HepG2 (cell line): ENCODE measurements around the gene PA2G4. TPM values are rescaled to one million over a fixed set of nuclear protein-coding genes. Genes with fewer than 3 reads are reported as not detected.

Experiments
- BRCA1 ChIP-seq: sonication (generic); formaldehyde crosslinking; IDR thresholded peaks from 2 replicates; pipeline ENCODE4 v1.4.0; 2020; ENCODE audit warnings: missing genetic modification reagents
- CHCHD3 ChIP-seq: sonication (generic); formaldehyde crosslinking; IDR thresholded peaks from 2 replicates; pipeline ENCODE4 v1.8.0; 2022; ENCODE audit warnings: mild to moderate bottlenecking, missing genetic modification reagents, moderate library complexity
- EED ChIP-seq: sonication (generic); formaldehyde crosslinking; IDR thresholded peaks from 2 replicates; pipeline ENCODE4 v1.5.0; 2020; ENCODE audit warnings: mild to moderate bottlenecking, missing genetic modification reagents
- GPN1 ChIP-seq: sonication (generic); formaldehyde crosslinking; IDR thresholded peaks from 2 replicates; pipeline ENCODE4 v1.5.1; 2020; ENCODE audit warnings: missing genetic modification reagents, borderline replicate concordance
- JUND ChIP-seq: sonication (generic); formaldehyde crosslinking; IDR thresholded peaks from 2 replicates; pipeline ENCODE4 v1.8.0; 2022; ENCODE audit warnings: mild to moderate bottlenecking, missing genetic modification reagents
- MBD4 ChIP-seq: IDR thresholded peaks from 2 replicates; pipeline ENCODE4 v1.6.1; 2012; ENCODE audit warnings: low read length, inconsistent platforms, borderline replicate concordance
- MTF2 ChIP-seq: sonication (generic); formaldehyde crosslinking; IDR thresholded peaks from 2 replicates; pipeline ENCODE4 v1.5.0; 2020; ENCODE audit warnings: missing genetic modification reagents, borderline replicate concordance
- NCOA5 ChIP-seq: sonication (generic); formaldehyde crosslinking; IDR thresholded peaks from 2 replicates; pipeline ENCODE4 v1.4.0; 2020; ENCODE audit warnings: missing genetic modification reagents
- SETDB1 ChIP-seq: sonication (generic); formaldehyde crosslinking; IDR thresholded peaks from 2 replicates; pipeline ENCODE4 v1.5.1; 2020; ENCODE audit warnings: missing genetic modification reagents, mild to moderate bottlenecking, borderline replicate concordance
- SIX4 ChIP-seq: sonication (generic); formaldehyde crosslinking; IDR thresholded peaks from 2 replicates; pipeline ENCODE4 v1.4.0; 2020; ENCODE audit warnings: missing genetic modification reagents
- SRSF9 ChIP-seq: fragments of 200-400 bp; formaldehyde crosslinking; IDR thresholded peaks from 2 replicates; pipeline ENCODE4 v1.6.1; 2018; ENCODE audit warnings: borderline replicate concordance, mild to moderate bottlenecking, low read depth, low read length; ENCODE audit not compliant: insufficient read depth, poor library complexity, severe bottlenecking
- TBL1XR1 ChIP-seq: fragments of 150-350 bp; IDR thresholded peaks from 2 replicates; pipeline ENCODE4 v1.6.1; 2014; ENCODE audit warnings: borderline replicate concordance, low read length; ENCODE audit not compliant: partially characterized antibody
- ZBTB7A ChIP-seq: sonication (generic); formaldehyde crosslinking; IDR thresholded peaks from 2 replicates; pipeline ENCODE4 v1.8.0; 2022; ENCODE audit warnings: mild to moderate bottlenecking, missing genetic modification reagents
- ZNF136 ChIP-seq: sonication (generic); formaldehyde crosslinking; IDR thresholded peaks from 2 replicates; pipeline ENCODE4 v1.8.1; 2022; ENCODE audit warnings: low read depth, mild to moderate bottlenecking, moderate library complexity, missing genetic modification reagents
- ZNF816 ChIP-seq: sonication (generic); formaldehyde crosslinking; IDR thresholded peaks from 2 replicates; pipeline ENCODE4 v1.8.0; 2022; ENCODE audit warnings: missing genetic modification reagents, mild to moderate bottlenecking, borderline replicate concordance
- ZSCAN21 ChIP-seq: sonication (generic); formaldehyde crosslinking; IDR thresholded peaks from 2 replicates; pipeline ENCODE4 v1.8.0; 2022; ENCODE audit warnings: mild to moderate bottlenecking, missing genetic modification reagents, moderate library complexity, borderline replicate concordance
- polyA plus RNA-seq, 8 experiments: library from polyadenylated mRNA; depleted of rRNA in 3 of 8; stranded (reverse) in 7 of 8; unstranded in 1 of 8; fragments of >200 nt; fragmentation: Illumina TruSeq in 4 of 8; extraction: Trizol in 4 of 8; gene quantifications; 2 replicates each; pipeline versions ENCODE4 v1.2.1 to v1.2.3, GENCODE V29; 2011 to 2016; ENCODE audit warnings: low read depth in 4 of 8, missing spikeins in 1 of 8, mixed read lengths in 1 of 8; ENCODE audit not compliant: insufficient read depth in 1 of 8
- total RNA-seq, 5 experiments: library from RNA; depleted of rRNA; stranded (reverse); fragments of >200 nt; fragmentation: Illumina TruSeq; extraction: Trizol; gene quantifications; 2 replicates each; pipeline ENCODE4 v1.2.3, GENCODE V29; 2016; ENCODE audit warnings: low read depth in 1 of 5
- TF ChIP-seq, protein P1 (sequence below): sonication (generic); formaldehyde crosslinking; IDR thresholded peaks from 2 replicates; pipeline ENCODE4 v1.5.0; 2020; ENCODE audit warnings: missing genetic modification reagents, mild to moderate bottlenecking, borderline replicate concordance
- TF ChIP-seq, protein P2 (sequence below): sonication (generic); formaldehyde crosslinking; IDR thresholded peaks from 2 replicates; pipeline ENCODE4 v1.8.0; 2022; ENCODE audit warnings: mild to moderate bottlenecking, missing genetic modification reagents, moderate library complexity
- TF ChIP-seq, protein P3 (sequence below): IDR thresholded peaks from 2 replicates; pipeline ENCODE4 v1.6.1; 2016; ENCODE audit warnings: missing biosample characterization, missing genetic modification reagents, low read depth
- TF ChIP-seq, protein P4 (sequence below): sonication (generic); formaldehyde crosslinking; IDR thresholded peaks from 2 replicates; pipeline ENCODE4 v1.5.1; 2020; ENCODE audit warnings: missing genetic modification reagents, mild to moderate bottlenecking, borderline replicate concordance
- TF ChIP-seq, protein P5 (sequence below): sonication (generic); formaldehyde crosslinking; IDR thresholded peaks from 2 replicates; pipeline ENCODE4 v1.4.0; 2020; ENCODE audit warnings: missing genetic modification reagents

The PA2G4 gene
- total and polyA plus RNA-seq, 2 of the 13 experiments (the other 11 are each of a cell fraction or from before 2014, with no cell fraction given), result 147 to 240 TPM

DNA sequence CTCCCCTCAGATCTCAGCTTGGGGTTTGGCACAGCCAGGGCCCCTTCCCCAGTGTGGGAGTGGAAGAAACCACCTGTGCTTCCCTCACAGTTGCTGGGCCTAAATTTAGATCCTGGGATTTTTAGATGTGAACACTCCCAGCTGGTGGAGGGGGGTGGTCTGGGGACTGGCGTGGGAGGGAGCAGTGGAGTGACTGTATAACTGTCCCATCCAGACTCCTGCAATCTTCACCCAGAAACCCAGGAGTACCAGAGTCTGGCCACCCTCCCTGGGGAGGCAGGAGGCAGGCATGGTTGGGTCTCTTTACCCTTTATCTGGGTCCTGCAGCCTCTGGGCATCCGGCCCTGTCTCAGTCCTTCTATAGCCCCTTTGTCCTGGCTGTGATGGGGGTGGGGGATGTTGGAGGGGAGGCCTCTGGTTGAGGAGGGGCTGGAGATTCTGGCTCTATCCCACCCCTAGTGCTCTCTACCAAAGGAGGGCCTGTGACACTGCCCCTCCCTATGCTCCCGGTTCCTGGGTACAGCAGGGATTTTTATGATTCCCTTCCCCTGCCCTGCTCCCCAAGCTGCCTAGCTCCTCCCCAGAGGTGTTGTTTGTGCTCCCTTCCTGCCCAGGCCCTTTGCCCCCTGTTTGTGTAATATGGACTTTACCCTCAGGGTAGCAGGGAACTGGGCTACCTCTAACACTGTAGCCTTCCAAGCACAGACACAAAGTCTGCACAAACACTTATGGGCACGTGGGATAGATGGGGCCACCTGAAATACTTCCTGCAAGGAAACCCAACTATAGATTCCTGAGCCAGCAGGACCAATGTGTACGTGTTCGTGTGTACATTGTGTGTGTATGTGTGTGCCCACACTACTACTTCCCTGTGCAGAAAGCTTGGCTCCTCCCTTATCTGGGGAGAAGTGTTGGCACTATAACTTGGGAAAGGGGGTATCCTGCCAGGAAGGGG, 22.7 kb upstream of the PA2G4 start (continued):
- TF ChIP-seq, protein P1, sequence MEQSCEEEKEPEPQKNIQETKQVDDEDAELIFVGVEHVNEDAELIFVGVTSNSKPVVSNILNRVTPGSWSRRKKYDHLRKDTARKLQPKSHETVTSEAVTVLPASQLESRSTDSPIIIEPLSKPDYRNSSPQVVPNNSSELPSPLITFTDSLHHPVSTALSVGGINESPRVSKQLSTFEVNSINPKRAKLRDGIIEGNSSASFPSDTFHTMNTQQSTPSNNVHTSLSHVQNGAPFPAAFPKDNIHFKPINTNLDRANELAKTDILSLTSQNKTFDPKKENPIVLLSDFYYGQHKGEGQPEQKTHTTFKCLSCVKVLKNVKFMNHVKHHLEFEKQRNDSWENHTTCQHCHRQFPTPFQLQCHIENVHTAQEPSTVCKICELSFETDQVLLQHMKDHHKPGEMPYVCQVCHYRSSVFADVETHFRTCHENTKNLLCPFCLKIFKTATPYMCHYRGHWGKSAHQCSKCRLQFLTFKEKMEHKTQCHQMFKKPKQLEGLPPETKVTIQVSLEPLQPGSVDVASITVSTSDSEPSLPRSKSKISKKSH (CRISPR knock-in tag), result no peak
- TF ChIP-seq ZSCAN21 (peak; percentile 92), TBL1XR1 (peak; percentile 90), MBD4 (peak; percentile 92; the same call in 1 of the 2 replicates), EED (CRISPR knock-in tag) (peak; percentile 13; the same call in 1 of the 2 replicates), SETDB1 (no peak), NCOA5 (no peak), ZNF136 (CRISPR knock-in tag) (peak; percentile 89; the same call in 1 of the 2 replicates), SRSF9 (no peak), MTF2 (CRISPR knock-in tag) (no peak), CHCHD3 (CRISPR knock-in tag) (no peak), BRCA1 (CRISPR knock-in tag) (0 out of 2 replicates have a peak, but pooled peaks have one; percentile 46), SIX4 (CRISPR knock-in tag) (peak; percentile 83), ZBTB7A (CRISPR knock-in tag) (peak; percentile 86; the same call in 1 of the 2 replicates), GPN1 (CRISPR knock-in tag) (no peak), JUND (peak; percentile 83), ZNF816 (CRISPR knock-in tag) (0 out of 2 replicates have a peak, but pooled peaks have one; percentile 14)
- TF ChIP-seq, protein P2, sequence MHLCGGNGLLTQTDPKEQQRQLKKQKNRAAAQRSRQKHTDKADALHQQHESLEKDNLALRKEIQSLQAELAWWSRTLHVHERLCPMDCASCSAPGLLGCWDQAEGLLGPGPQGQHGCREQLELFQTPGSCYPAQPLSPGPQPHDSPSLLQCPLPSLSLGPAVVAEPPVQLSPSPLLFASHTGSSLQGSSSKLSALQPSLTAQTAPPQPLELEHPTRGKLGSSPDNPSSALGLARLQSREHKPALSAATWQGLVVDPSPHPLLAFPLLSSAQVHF (CRISPR knock-in tag), result peak; percentile 51; the same call in 1 of the 2 replicates
- TF ChIP-seq, protein P3, sequence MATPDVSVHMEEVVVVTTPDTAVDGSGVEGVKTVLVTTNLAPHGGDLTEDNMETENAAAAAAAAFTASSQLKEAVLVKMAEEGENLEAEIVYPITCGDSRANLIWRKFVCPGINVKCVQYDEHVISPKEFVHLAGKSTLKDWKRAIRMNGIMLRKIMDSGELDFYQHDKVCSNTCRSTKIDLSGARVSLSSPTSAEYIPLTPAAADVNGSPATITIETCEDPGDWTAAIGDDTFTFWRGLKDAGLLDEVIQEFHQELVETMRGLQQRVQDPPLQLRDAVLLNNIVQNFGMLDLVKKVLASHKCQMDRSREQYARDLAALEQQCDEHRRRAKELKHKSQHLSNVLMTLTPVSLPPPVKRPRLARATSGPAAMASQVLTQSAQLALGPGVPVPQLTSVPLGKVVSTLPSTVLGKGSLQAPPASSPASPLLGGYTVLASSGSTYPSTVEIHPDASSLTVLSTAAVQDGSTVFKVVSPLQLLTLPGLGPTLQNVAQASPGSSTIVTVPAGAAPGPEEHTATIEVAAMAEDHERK (CRISPR knock-in tag), result peak; percentile 34; the same call in 1 of the 2 replicates
- TF ChIP-seq, protein P4, sequence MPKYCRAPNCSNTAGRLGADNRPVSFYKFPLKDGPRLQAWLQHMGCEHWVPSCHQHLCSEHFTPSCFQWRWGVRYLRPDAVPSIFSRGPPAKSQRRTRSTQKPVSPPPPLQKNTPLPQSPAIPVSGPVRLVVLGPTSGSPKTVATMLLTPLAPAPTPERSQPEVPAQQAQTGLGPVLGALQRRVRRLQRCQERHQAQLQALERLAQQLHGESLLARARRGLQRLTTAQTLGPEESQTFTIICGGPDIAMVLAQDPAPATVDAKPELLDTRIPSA (CRISPR knock-in tag), result no peak
- TF ChIP-seq, protein P5, sequence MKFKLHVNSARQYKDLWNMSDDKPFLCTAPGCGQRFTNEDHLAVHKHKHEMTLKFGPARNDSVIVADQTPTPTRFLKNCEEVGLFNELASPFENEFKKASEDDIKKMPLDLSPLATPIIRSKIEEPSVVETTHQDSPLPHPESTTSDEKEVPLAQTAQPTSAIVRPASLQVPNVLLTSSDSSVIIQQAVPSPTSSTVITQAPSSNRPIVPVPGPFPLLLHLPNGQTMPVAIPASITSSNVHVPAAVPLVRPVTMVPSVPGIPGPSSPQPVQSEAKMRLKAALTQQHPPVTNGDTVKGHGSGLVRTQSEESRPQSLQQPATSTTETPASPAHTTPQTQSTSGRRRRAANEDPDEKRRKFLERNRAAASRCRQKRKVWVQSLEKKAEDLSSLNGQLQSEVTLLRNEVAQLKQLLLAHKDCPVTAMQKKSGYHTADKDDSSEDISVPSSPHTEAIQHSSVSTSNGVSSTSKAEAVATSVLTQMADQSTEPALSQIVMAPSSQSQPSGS (CRISPR knock-in tag), result peak; percentile 96
